Measurements from ENCODE around the gene BLOC1S3. TPM values are rescaled to one million over a fixed set of nuclear protein-coding genes. Genes with fewer than 3 reads are reported as not detected.

BLOC1S3 gene
- total RNA-seq, 1 donor from 2014 or later, result 15.9 TPM

GRCh38 chr19:45161738-45162607 lies 16.6 kb upstream of the BLOC1S3 start:
- peak in 1 of 2 donors; percentile 4 for ATAC-seq
- Histone ChIP-seq H3K27ac (no peak overlapping the region), H3K4me1 (peaks cover 18% of the 10 kb centered on the region), H3K9me3 (no peaks in the 10 kb centered on the region), H3K36me3 (no peaks in the 10 kb centered on the region), H3K4me3 (no peak overlapping the region), H3K27me3 (ENCODE audit: low read depth) (peaks cover 46% of the 10 kb centered on the region)
- no peak for DNase-seq
- intact Hi-C loops (cut with DNase I), result no loop called here
- TF ChIP-seq CTCF (IDR thresholded peaks at IDR 0.05), result peak; percentile 24

GRCh38 chr19:45162608-45163143 lies 15.9 kb upstream of the BLOC1S3 start:
- no peaks in the 10 kb centered on the region for H3K9me3 ChIP-seq
- TF ChIP-seq CTCF (IDR thresholded peaks at IDR 0.05), result no peak
- no peak overlapping the region for H3K4me3 ChIP-seq
- no peak for DNase-seq
- H3K4me1 ChIP-seq, result peaks cover 20% of the 10 kb centered on the region
- ATAC-seq, result no peak
- H3K36me3 ChIP-seq, result no peaks in the 10 kb centered on the region
- no peak overlapping the region for H3K27ac ChIP-seq
- intact Hi-C loops (cut with DNase I), result no loop called here
- peaks cover 39% of the 10 kb centered on the region for H3K27me3 ChIP-seq (ENCODE audit: low read depth)

DNA sequence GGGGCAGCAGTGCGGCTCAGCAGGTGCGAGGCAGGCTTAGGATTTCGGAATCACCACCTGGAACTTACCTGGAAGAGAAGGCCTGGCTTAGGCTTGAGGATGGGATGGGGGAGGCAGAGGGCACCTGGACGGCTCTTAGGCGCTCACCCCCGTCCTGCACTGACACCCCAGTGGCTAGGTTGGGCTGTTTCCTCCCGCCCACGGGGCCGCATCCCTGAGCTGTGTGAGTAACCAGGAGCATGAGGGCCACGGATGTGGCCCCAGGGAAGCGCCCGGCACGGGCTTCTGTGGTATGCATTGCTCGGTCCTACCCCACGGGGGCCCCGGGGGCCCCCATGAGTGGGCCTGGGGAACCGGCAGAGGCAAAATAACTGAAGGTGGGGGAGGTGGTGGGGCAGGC lies 15.4 kb upstream of the BLOC1S3 start:
- Histone ChIP-seq H3K27me3 (ENCODE audit: low read depth) (peaks cover 35% of the 10 kb centered on the region), H3K9me3 (no peaks in the 10 kb centered on the region), H3K36me3 (no peaks in the 10 kb centered on the region), H3K4me3 (no peak overlapping the region), H3K4me1 (peaks cover 20% of the 10 kb centered on the region), H3K27ac (no peak overlapping the region)
- ATAC-seq (no peak), DNase-seq (no peak)
- intact Hi-C loops (cut with DNase I), result no loop called here
- TF ChIP-seq CTCF (IDR thresholded peaks at IDR 0.05), result no peak

DNA sequence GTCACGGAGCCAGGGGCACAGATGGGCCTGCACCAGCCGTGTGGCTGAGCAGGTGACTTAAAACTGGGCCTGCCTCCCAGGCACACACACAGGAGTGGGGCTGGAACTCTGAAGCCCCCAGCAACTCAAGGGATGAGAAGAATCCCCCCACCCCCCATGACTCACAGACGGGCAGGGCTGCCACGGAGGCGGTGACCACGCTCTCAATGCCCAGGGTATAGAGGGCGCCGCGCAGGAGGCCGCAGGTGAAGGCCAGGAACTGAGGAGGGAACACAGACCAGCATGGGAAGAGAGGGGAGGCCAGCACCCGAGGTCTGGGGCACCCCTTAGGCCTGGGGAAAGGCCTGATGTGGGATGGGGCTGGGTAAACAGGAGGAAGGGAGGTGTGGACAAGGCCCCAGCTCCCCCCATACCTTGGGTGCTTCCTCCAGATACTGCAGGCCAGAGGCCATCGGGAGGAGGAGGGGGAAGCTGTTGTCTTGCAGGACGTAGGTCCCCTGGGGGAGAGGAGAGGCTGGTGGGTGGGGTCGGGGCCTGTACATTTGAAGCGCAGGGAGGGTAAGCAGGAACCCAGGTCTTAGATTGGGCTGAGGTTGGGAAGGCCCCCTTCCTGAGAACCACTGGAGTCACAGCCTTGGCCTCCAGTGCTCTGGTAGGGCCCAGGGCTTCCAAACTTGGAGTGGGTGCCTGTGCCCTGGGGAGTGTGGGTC lies 14.7 kb upstream of the BLOC1S3 start:
- Histone ChIP-seq H3K36me3 (no peaks in the 10 kb centered on the region), H3K9me3 (no peaks in the 10 kb centered on the region), H3K27ac (no peak overlapping the region), H3K27me3 (ENCODE audit: low read depth) (peaks cover 27% of the 10 kb centered on the region), H3K4me3 (no peak overlapping the region), H3K4me1 (peaks cover 20% of the 10 kb centered on the region)
- DNase-seq (no peak), ATAC-seq (no peak)
- intact Hi-C loops (cut with DNase I), result no loop called here
- no peak for TF ChIP-seq CTCF (IDR thresholded peaks at IDR 0.05)

DNA sequence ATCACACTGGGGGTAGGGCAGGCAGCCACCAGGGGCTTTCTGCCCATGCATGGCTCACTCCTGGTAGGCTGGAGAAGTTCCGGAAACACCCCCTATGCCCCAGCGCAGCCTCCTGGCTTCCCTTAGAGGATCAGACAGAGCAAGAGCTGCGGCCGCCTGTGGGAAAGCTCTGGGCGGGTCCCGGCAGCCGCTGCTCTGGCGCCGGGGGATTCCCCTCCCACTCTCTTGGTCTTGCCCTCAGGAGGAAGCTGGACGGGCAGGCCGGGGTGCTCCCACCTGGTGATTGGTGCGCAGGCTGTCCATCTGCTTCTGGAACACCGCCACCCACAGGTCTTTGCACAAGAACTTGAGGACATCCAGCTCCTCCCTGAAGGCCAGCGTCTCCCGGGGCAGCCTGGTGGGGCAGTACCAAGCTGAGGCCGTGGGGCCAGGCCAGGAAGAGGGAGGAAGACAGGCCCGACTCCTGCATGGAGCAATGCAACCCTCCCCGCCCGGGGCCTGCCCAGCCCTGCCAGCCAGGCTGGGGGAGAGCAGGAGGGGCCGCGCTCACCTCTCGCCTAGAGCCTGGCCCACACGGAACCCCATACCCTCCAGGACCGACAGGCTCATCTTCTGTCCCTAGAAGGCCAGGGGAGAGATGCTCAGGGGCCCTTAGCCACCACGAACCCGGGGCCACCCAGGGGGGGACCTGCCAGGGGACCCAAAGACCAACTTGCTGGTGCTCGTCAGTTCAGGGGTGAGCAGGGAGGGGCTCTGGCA lies 13.8 kb upstream of the BLOC1S3 start:
- Histone ChIP-seq H3K4me3 (no peak overlapping the region), H3K36me3 (no peaks in the 10 kb centered on the region), H3K4me1 (peaks cover 20% of the 10 kb centered on the region), H3K27ac (no peak overlapping the region), H3K27me3 (ENCODE audit: low read depth) (peaks cover 20% of the 10 kb centered on the region), H3K9me3 (no peaks in the 10 kb centered on the region)
- TF ChIP-seq CTCF (IDR thresholded peaks at IDR 0.05), result no peak
- intact Hi-C loops (cut with DNase I), result no loop called here
- ATAC-seq, result peak; percentile 66 to 72
- DNase-seq, result peak; percentile 86
